Coronary artery (tissue), 2 donors: Measurements from ENCODE around the gene HGS.

Source experiments
- DNase-seq: peaks from one replicate; pipeline ENCODE4 v3.0.0-alpha.2; 2017; ENCODE audit warnings: low spot score
- H3K27ac ChIP-seq, 2 donors: fragments of 200-600 bp; sonication (generic); one replicate each; pipeline ENCODE4 v1.5.1; 2016 to 2019
- H3K4me3 ChIP-seq: fragments of 200-600 bp; sonication (generic); 2 replicates; pipeline ENCODE4 v1.5.1; 2016; ENCODE audit warnings: mild to moderate bottlenecking, moderate library complexity
- CTCF ChIP-seq: fragments of 200-600 bp; sonication (generic); IDR thresholded peaks from one replicate; pipeline ENCODE4 v1.5.1; 2019; ENCODE audit warnings: antibody characterized with exemption

The HGS gene

DNA sequence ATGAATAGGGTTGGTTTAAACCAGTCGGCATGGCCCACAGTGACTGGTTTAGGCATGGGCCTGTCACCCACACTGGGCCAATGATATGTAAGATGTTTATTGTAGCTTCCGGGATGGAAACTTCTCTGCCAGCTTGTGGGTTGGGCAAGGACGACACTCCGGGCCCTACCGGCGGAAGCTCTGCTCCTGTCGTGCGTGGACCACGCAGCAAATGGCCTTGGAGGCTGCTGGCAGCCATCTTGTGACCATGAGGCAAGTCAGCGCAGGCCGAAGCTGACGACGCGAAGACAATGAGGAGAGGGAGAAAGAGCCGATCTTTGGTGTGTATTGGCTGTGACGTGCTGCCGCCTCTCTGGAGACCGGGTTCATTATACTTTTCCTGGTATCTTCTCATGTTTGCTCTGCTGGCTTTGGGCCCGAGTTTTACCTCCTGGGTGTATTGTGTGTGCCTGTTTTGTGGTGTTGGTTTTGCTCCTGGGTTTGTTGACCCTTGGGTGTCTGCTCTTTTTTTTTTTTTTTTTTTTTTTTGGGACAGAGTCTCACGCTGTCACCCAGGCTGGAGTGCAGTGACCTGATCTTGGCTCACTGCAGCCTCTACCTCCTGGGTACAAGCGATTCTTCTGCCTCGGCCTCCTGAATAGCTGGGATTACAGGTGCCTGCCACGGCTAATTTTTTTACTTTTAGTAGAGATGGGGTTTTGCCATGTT, 43.7 kb downstream of the HGS start:
- Histone ChIP-seq H3K4me3 (no peak overlapping the region), H3K27ac (no peak overlapping the region)
- DNase-seq = no peak
- no peak for TF ChIP-seq CTCF

GRCh38 chr17:81733507-81734404, 49.9 kb downstream of the HGS start:
- peak; percentile 91 for TF ChIP-seq CTCF
- no peak for DNase-seq
- no peak overlapping the region for H3K27ac ChIP-seq
- no peak overlapping the region for H3K4me3 ChIP-seq

DNA sequence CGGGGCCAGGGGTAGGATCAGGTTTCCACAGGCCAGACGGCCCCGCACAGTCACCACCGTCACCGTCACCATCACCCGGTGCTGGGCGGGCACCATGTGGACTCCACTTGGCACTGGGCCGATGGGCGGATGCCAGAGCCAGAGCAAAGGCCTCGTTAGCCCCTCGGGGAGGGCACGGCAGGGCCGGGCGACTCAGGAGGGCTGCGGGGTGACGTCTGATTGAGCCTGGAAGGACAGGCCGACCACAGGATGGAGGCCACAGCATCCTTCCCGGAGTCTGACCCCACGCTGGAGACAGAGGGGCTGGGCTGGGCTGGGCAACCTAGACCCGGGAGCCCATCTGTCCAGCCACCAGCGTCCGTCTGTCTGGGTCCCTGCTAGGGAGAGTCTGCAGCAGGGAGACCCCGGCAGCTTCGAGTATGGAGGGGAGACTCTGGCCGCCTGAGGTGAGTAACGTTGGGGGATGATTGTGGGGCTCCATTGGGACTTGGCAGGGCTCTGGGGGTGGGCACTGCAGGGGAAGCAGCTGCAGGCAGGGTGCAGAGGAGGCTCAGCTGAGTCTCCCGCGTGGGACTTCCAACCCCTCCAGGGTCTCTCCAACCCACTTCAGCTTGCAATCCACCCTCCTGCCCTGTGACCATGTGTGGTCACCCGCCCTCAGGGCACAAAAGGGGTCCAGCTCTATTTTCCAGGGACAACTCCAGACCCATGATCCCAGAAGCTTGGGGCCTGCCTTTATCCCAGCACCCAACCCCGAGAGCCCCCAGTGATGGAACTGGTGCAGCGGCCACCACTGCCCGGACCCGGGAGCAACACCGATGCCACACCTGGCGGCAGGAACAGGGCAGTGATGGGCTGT, 50.8 kb downstream of the HGS start:
- Histone ChIP-seq H3K27ac (no peak overlapping the region), H3K4me3 (no peak overlapping the region)
- DNase-seq = no peak
- TF ChIP-seq CTCF = no peak

GRCh38 chr17:81735264-81736102, 51.7 kb downstream of the HGS start:
- no peak for DNase-seq
- H3K27ac ChIP-seq = no peak overlapping the region
- no peak for TF ChIP-seq CTCF
- H3K4me3 ChIP-seq = peak overlapping the region; percentile 34

DNA sequence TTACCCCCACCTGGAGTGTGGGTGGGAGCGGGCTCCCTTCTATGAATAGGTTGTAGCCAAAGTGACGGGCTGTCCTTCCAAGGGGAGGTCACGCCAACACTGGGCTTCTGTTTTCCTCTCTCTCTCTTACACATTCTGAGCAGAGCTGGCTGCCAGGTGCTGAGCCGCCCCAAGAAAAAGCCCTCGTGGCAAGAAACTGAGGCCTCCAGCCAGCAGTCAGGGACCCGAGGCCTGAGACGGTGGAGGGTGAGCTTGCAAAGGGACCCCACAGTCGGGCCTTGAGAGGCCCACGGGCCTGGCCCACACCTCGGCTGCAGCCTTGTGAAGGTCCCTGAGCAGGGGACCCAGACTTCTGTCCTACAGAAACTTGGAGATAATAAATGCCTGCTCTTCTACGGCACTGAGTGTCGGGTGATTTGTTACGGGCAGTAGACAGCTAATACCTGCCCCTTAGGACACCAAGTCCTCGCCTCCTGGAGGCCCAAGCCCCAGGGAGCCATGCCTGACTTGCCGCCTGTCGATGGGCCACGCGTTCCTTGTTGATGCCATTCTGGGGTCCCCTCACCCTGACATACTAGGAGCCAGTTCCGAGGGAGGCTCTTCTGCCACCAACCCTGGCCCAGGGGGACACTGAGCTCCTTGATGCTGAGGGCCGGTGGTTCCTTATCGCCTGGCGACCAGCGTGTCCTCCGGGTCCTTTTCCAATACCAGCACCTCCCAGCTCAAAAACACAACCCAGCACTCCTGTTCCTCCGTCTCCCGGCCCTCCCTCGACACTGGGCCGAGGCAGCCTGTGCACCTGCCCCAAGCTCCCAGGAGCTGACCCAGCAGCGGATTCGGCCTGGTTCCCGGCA, 54.4 kb downstream of the HGS start:
- DNase-seq = no peak
- TF ChIP-seq CTCF = no peak
- no peak overlapping the region for H3K27ac ChIP-seq
- H3K4me3 ChIP-seq = no peak overlapping the region
